WTC11 (cell line): Measurements from ENCODE around the gene PDE4B. TPM values are rescaled to one million over a fixed set of nuclear protein-coding genes. Genes with fewer than 3 reads are reported as not detected.

Experiments used
- ATAC-seq: fragments of 200-7000 bp; cut with Tn5 transposase; 2 replicates; pipeline ENCODE4 v1.10.0; 2021; ENCODE audit warnings: mild to moderate bottlenecking, moderate library complexity
- CTCF ChIA-PET: fragments of 300-600 bp; sonication (Branson Sonifier 250); formaldehyde crosslinking; loops from one replicate; lab custom pipeline; 2021; ENCODE audit warnings: antibody characterized with exemption; lab: Charles Lee
- POLR2A ChIA-PET: fragments of 350-600 bp; sonication (Branson Sonifier 250); formaldehyde crosslinking; loops from one replicate; lab custom pipeline; 2021; ENCODE audit warnings: antibody characterized with exemption; lab: Charles Lee
- DNase-seq: peaks from one replicate; pipeline ENCODE4 v3.0.0; 2021; ENCODE audit warnings: low spot score
- H3K27ac Mint-ChIP-seq: 2 replicates; pipeline ENCODE4 v1.8.0; 2021; ENCODE audit warnings: mixed read lengths
- H3K27me3 Mint-ChIP-seq: 2 replicates; pipeline ENCODE4 v1.8.0; 2021; ENCODE audit warnings: low read depth, mild to moderate bottlenecking, moderate library complexity, mixed read lengths
- H3K36me3 Mint-ChIP-seq: 2 replicates; pipeline ENCODE4 v1.8.0; 2021; ENCODE audit warnings: mixed read lengths
- H3K4me1 Mint-ChIP-seq: 2 replicates; pipeline ENCODE4 v1.8.0; 2022; ENCODE audit warnings: mixed read lengths
- H3K4me3 Mint-ChIP-seq: 2 replicates; pipeline ENCODE4 v1.8.0; 2021; ENCODE audit warnings: mild to moderate bottlenecking, moderate library complexity, mixed read lengths
- H3K9me3 Mint-ChIP-seq: 2 replicates; pipeline ENCODE4 v1.8.0; 2021; ENCODE audit warnings: mixed read lengths
- GABPB1 ChIP-seq: sonication (generic); formaldehyde crosslinking; IDR thresholded peaks from 2 replicates; pipeline ENCODE4 v1.8.1; 2023; ENCODE audit warnings: mild to moderate bottlenecking, missing genetic modification reagents
- IRF2 ChIP-seq: sonication (generic); formaldehyde crosslinking; IDR thresholded peaks from 2 replicates; pipeline ENCODE4 v1.8.0; 2022; ENCODE audit warnings: low read depth, missing genetic modification reagents, borderline replicate concordance
- NFE2L1 ChIP-seq: sonication (generic); formaldehyde crosslinking; IDR thresholded peaks from 2 replicates; pipeline ENCODE4 v1.8.1; 2023; ENCODE audit warnings: missing genetic modification reagents
- RORB ChIP-seq: fragments of 250-450 bp; sonication (Bioruptor Pico); IDR thresholded peaks from 2 replicates; pipeline ENCODE4 v1.9.0; 2021; ENCODE audit warnings: mild to moderate bottlenecking
- ZNF423 ChIP-seq: fragments of 250-450 bp; sonication (Bioruptor Pico); IDR thresholded peaks from 2 replicates; pipeline ENCODE4 v2.1.2; 2022; ENCODE audit warnings: mild to moderate bottlenecking, moderate library complexity
- total RNA-seq: library from RNA; stranded (reverse); gene quantifications from 3 replicates; pipeline ENCODE4 v1.2.3, GENCODE V29; 2021
- TF ChIP-seq, protein P1 (sequence below): sonication (generic); formaldehyde crosslinking; IDR thresholded peaks from 2 replicates; pipeline ENCODE4 v1.8.0; 2022; ENCODE audit warnings: missing genetic modification reagents
- TF ChIP-seq, protein P2 (sequence below): fragments of 200-600 bp; IDR thresholded peaks from 2 replicates; pipeline ENCODE4 v1.8.0; 2022; ENCODE audit warnings: antibody characterized with exemption
- TF ChIP-seq, protein P3 (sequence below): sonication (generic); formaldehyde crosslinking; IDR thresholded peaks from 2 replicates; pipeline ENCODE4 v1.8.0; 2022; ENCODE audit warnings: mild to moderate bottlenecking, missing genetic modification reagents
- TF ChIP-seq, protein P4 (sequence below): sonication (generic); formaldehyde crosslinking; IDR thresholded peaks from 2 replicates; pipeline ENCODE4 v1.8.1; 2023; ENCODE audit warnings: mild to moderate bottlenecking, missing genetic modification reagents, moderate library complexity
- TF ChIP-seq, protein P5 (sequence below): sonication (generic); formaldehyde crosslinking; IDR thresholded peaks from 2 replicates; pipeline ENCODE4 v1.8.1; 2023; ENCODE audit warnings: mild to moderate bottlenecking, missing genetic modification reagents, borderline replicate concordance
- TF ChIP-seq, protein P6 (sequence below): fragments of 250-450 bp; sonication (Bioruptor Pico); IDR thresholded peaks from 2 replicates; pipeline ENCODE4 v1.9.0; 2021; ENCODE audit warnings: mild to moderate bottlenecking, borderline replicate concordance
- TF ChIP-seq, protein P7 (sequence below): sonication (generic); formaldehyde crosslinking; IDR thresholded peaks from 2 replicates; pipeline ENCODE4 v1.8.1; 2023; ENCODE audit warnings: mild to moderate bottlenecking, moderate library complexity, missing genetic modification reagents

PDE4B gene
- total RNA-seq, 1 experiment from 2014 or later, result 8.0 TPM

DNA sequence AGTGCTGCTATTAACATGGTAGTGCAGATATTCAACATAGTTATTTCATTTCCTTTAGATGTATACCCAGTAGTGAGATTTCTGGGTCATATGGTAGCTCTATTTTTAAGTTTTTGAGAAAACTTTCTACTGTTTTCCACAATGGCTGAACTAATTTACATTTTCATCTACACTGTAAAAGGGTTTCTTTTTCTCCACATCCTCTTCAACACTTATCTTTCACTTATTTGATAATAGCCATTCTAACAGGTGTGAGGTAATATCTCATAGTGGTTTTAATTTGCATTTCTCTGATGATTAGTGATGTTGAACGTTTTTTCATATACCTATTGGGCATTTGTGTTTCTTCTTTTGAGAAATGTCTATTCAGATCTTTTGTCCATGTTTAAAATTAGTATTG lies 149.8 kb downstream of the PDE4B start:
- CTCF ChIA-PET, result interaction anchor here (0.7 kb wide), 1 partner anchor 318 kb away, joined by 3 read pairs; no protein-coding TSS in a partner anchor
- TF ChIP-seq, protein P1, sequence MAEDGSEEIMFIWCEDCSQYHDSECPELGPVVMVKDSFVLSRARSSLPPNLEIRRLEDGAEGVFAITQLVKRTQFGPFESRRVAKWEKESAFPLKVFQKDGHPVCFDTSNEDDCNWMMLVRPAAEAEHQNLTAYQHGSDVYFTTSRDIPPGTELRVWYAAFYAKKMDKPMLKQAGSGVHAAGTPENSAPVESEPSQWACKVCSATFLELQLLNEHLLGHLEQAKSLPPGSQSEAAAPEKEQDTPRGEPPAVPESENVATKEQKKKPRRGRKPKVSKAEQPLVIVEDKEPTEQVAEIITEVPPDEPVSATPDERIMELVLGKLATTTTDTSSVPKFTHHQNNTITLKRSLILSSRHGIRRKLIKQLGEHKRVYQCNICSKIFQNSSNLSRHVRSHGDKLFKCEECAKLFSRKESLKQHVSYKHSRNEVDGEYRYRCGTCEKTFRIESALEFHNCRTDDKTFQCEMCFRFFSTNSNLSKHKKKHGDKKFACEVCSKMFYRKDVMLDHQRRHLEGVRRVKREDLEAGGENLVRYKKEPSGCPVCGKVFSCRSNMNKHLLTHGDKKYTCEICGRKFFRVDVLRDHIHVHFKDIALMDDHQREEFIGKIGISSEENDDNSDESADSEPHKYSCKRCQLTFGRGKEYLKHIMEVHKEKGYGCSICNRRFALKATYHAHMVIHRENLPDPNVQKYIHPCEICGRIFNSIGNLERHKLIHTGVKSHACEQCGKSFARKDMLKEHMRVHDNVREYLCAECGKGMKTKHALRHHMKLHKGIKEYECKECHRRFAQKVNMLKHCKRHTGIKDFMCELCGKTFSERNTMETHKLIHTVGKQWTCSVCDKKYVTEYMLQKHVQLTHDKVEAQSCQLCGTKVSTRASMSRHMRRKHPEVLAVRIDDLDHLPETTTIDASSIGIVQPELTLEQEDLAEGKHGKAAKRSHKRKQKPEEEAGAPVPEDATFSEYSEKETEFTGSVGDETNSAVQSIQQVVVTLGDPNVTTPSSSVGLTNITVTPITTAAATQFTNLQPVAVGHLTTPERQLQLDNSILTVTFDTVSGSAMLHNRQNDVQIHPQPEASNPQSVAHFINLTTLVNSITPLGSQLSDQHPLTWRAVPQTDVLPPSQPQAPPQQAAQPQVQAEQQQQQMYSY (CRISPR knock-in tag), result no peak
- TF ChIP-seq GABPB1 (CRISPR knock-in tag) (no peak), IRF2 (no peak), ZNF423 (CRISPR knock-in tag) (no peak), RORB (CRISPR knock-in tag) (no peak)
- TF ChIP-seq, protein P2, sequence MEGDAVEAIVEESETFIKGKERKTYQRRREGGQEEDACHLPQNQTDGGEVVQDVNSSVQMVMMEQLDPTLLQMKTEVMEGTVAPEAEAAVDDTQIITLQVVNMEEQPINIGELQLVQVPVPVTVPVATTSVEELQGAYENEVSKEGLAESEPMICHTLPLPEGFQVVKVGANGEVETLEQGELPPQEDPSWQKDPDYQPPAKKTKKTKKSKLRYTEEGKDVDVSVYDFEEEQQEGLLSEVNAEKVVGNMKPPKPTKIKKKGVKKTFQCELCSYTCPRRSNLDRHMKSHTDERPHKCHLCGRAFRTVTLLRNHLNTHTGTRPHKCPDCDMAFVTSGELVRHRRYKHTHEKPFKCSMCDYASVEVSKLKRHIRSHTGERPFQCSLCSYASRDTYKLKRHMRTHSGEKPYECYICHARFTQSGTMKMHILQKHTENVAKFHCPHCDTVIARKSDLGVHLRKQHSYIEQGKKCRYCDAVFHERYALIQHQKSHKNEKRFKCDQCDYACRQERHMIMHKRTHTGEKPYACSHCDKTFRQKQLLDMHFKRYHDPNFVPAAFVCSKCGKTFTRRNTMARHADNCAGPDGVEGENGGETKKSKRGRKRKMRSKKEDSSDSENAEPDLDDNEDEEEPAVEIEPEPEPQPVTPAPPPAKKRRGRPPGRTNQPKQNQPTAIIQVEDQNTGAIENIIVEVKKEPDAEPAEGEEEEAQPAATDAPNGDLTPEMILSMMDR, result no peak
- TF ChIP-seq, protein P3, sequence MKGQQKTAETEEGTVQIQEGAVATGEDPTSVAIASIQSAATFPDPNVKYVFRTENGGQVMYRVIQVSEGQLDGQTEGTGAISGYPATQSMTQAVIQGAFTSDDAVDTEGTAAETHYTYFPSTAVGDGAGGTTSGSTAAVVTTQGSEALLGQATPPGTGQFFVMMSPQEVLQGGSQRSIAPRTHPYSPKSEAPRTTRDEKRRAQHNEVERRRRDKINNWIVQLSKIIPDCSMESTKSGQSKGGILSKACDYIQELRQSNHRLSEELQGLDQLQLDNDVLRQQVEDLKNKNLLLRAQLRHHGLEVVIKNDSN (CRISPR knock-in tag), result no peak
- TF ChIP-seq, protein P4, sequence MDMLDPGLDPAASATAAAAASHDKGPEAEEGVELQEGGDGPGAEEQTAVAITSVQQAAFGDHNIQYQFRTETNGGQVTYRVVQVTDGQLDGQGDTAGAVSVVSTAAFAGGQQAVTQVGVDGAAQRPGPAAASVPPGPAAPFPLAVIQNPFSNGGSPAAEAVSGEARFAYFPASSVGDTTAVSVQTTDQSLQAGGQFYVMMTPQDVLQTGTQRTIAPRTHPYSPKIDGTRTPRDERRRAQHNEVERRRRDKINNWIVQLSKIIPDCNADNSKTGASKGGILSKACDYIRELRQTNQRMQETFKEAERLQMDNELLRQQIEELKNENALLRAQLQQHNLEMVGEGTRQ (CRISPR knock-in tag), result no peak
- TF ChIP-seq, protein P5, sequence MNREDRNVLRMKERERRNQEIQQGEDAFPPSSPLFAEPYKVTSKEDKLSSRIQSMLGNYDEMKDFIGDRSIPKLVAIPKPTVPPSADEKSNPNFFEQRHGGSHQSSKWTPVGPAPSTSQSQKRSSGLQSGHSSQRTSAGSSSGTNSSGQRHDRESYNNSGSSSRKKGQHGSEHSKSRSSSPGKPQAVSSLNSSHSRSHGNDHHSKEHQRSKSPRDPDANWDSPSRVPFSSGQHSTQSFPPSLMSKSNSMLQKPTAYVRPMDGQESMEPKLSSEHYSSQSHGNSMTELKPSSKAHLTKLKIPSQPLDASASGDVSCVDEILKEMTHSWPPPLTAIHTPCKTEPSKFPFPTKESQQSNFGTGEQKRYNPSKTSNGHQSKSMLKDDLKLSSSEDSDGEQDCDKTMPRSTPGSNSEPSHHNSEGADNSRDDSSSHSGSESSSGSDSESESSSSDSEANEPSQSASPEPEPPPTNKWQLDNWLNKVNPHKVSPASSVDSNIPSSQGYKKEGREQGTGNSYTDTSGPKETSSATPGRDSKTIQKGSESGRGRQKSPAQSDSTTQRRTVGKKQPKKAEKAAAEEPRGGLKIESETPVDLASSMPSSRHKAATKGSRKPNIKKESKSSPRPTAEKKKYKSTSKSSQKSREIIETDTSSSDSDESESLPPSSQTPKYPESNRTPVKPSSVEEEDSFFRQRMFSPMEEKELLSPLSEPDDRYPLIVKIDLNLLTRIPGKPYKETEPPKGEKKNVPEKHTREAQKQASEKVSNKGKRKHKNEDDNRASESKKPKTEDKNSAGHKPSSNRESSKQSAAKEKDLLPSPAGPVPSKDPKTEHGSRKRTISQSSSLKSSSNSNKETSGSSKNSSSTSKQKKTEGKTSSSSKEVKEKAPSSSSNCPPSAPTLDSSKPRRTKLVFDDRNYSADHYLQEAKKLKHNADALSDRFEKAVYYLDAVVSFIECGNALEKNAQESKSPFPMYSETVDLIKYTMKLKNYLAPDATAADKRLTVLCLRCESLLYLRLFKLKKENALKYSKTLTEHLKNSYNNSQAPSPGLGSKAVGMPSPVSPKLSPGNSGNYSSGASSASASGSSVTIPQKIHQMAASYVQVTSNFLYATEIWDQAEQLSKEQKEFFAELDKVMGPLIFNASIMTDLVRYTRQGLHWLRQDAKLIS (CRISPR knock-in tag), result no peak
- Mint-ChIP-seq H3K27ac (no peak overlapping the region), H3K4me3 (no peak overlapping the region), H3K36me3 (no peaks in the 10 kb centered on the region), H3K27me3 (no peaks in the 10 kb centered on the region; the same call in 1 of the 2 replicates), H3K4me1 (no peaks in the 10 kb centered on the region), H3K9me3 (no peaks in the 10 kb centered on the region)
- DNase-seq, result no peak
- POLR2A ChIA-PET, result no interaction called here
- ATAC-seq, result no peak

DNA sequence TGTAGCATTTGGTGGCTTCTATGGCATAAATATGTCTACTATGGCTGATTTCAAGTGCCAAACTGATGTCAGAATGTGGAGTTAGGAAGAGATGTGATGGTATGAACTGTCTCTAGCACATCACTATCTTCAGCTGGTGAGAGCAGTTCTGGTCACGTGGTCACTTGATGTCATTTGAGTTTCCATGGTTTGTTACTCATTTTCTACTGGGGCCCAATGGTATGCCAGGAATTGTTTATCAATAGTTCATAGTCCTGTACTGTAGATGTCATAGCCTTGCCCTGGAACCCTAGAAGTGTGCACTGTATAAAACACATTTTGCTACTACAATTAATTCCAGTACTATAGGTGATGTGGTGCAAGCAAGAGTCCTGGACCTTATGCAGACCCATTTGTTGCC lies 153.7 kb downstream of the PDE4B start:
- TF ChIP-seq, protein P6, sequence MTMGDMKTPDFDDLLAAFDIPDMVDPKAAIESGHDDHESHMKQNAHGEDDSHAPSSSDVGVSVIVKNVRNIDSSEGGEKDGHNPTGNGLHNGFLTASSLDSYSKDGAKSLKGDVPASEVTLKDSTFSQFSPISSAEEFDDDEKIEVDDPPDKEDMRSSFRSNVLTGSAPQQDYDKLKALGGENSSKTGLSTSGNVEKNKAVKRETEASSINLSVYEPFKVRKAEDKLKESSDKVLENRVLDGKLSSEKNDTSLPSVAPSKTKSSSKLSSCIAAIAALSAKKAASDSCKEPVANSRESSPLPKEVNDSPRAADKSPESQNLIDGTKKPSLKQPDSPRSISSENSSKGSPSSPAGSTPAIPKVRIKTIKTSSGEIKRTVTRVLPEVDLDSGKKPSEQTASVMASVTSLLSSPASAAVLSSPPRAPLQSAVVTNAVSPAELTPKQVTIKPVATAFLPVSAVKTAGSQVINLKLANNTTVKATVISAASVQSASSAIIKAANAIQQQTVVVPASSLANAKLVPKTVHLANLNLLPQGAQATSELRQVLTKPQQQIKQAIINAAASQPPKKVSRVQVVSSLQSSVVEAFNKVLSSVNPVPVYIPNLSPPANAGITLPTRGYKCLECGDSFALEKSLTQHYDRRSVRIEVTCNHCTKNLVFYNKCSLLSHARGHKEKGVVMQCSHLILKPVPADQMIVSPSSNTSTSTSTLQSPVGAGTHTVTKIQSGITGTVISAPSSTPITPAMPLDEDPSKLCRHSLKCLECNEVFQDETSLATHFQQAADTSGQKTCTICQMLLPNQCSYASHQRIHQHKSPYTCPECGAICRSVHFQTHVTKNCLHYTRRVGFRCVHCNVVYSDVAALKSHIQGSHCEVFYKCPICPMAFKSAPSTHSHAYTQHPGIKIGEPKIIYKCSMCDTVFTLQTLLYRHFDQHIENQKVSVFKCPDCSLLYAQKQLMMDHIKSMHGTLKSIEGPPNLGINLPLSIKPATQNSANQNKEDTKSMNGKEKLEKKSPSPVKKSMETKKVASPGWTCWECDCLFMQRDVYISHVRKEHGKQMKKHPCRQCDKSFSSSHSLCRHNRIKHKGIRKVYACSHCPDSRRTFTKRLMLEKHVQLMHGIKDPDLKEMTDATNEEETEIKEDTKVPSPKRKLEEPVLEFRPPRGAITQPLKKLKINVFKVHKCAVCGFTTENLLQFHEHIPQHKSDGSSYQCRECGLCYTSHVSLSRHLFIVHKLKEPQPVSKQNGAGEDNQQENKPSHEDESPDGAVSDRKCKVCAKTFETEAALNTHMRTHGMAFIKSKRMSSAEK (CRISPR knock-in tag), result no peak
- no peak for TF ChIP-seq NFE2L1 (CRISPR knock-in tag)
- TF ChIP-seq, protein P7, sequence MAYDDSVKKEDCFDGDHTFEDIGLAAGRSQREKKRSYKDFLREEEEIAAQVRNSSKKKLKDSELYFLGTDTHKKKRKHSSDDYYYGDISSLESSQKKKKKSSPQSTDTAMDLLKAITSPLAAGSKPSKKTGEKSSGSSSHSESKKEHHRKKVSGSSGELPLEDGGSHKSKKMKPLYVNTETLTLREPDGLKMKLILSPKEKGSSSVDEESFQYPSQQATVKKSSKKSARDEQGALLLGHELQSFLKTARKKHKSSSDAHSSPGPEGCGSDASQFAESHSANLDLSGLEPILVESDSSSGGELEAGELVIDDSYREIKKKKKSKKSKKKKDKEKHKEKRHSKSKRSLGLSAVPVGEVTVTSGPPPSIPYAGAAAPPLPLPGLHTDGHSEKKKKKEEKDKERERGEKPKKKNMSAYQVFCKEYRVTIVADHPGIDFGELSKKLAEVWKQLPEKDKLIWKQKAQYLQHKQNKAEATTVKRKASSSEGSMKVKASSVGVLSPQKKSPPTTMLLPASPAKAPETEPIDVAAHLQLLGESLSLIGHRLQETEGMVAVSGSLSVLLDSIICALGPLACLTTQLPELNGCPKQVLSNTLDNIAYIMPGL, result no peak
- TF ChIP-seq, all 79 proteins: peak for 0
- H3K9me3 Mint-ChIP-seq, result no peaks in the 10 kb centered on the region
- ChIA-PET POLR2A (no interaction called here), CTCF (no interaction called here)
- no peak overlapping the region for H3K27ac Mint-ChIP-seq
- no peaks in the 10 kb centered on the region for H3K4me1 Mint-ChIP-seq
- no peak overlapping the region for H3K4me3 Mint-ChIP-seq
- H3K27me3 Mint-ChIP-seq, result no peaks in the 10 kb centered on the region; the same call in 1 of the 2 replicates
- no peak for DNase-seq
- no peaks in the 10 kb centered on the region for H3K36me3 Mint-ChIP-seq
- ATAC-seq, result no peak
